ENCODE results near the gene HSPA6.

DNA sequence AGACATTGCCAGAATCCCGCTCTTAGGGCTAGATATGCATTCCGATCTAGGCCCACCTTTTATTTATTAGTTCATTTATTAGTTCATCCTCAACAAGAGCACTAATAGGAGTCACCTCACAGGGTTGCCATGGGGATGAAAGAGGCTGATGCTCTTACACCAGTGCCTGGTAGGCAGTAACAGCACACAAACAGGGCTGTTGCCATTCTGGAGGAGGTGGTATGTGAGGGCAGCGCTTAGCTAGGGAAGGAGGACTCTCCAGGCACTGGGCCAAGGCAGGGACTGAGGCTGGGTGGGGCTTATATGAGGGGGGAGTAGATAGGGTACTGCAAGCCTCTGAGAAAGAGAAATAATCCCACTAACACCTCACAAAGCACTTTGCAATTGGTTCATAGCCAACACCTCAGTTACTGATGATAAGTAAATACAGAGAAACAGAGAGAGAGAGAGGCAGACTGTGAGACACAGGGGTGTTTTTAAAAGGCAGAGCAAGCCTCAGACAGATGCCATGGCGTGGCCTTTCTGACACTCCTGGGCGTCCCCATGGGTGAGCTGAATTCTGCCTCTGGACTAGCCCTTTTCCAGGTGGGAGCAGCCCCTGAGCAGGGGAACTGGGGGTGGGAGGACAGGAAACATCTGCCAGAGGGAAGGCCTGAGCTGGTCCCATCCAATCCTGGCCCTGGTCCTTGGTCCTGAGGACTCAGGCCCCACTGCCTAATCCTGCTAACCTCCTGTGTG, 13.2 kb upstream of the HSPA6 start:
- TF ChIP-seq, protein P1, sequence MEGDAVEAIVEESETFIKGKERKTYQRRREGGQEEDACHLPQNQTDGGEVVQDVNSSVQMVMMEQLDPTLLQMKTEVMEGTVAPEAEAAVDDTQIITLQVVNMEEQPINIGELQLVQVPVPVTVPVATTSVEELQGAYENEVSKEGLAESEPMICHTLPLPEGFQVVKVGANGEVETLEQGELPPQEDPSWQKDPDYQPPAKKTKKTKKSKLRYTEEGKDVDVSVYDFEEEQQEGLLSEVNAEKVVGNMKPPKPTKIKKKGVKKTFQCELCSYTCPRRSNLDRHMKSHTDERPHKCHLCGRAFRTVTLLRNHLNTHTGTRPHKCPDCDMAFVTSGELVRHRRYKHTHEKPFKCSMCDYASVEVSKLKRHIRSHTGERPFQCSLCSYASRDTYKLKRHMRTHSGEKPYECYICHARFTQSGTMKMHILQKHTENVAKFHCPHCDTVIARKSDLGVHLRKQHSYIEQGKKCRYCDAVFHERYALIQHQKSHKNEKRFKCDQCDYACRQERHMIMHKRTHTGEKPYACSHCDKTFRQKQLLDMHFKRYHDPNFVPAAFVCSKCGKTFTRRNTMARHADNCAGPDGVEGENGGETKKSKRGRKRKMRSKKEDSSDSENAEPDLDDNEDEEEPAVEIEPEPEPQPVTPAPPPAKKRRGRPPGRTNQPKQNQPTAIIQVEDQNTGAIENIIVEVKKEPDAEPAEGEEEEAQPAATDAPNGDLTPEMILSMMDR (IDR thresholded peaks at IDR 0.05; ENCODE audit: insufficient read depth, low read length, poor library complexity, severe bottlenecking), result no peak
- TF ChIP-seq EZH2phosphoT487 (conservative IDR thresholded peaks at IDR 0.05; ENCODE audit: low read length), result no peak

Data from SU-DHL-6 (cell line).